Breast epithelium (tissue), 4 donors: Measurements from ENCODE around the gene SLC39A13. TPM values are rescaled to one million over a fixed set of nuclear protein-coding genes. Genes with fewer than 3 reads are reported as not detected.

ENCODE experiments used
- DNase-seq, 2 donors: peaks; one replicate each; pipeline ENCODE4 v3.0.0-alpha.2; 2019; ENCODE audit warnings: low spot score in 2 of 2
- H3K27ac ChIP-seq, 2 donors: fragments of 200-600 bp; sonication (generic) in 1 of 2; one replicate each; pipeline ENCODE4 v1.5.1; 2016 to 2019; ENCODE audit warnings: mild to moderate bottlenecking in 1 of 2
- H3K27me3 ChIP-seq, 2 donors: fragments of 200-600 bp; sonication (generic) in 1 of 2; one replicate each; pipeline versions ENCODE4 v1.5.1 to v1.6.0; 2017 to 2019; ENCODE audit warnings: control low read depth in 1 of 2, mild to moderate bottlenecking in 1 of 2
- H3K36me3 ChIP-seq: fragments of 200-600 bp; one replicate; pipeline ENCODE4 v1.5.1; 2019
- H3K4me1 ChIP-seq, 2 donors: fragments of 200-600 bp; sonication (generic); one replicate each; pipeline ENCODE4 v1.5.1; 2016 to 2019; ENCODE audit warnings: control low read depth in 1 of 2
- H3K4me3 ChIP-seq, 3 donors: fragments of 200-600 bp; sonication (generic); 1 replicate in 2 of 3; 2 replicates in 1 of 3; pipeline ENCODE4 v1.5.1; 2016 to 2019; ENCODE audit warnings: mild to moderate bottlenecking in 3 of 3, moderate library complexity in 2 of 3
- H3K9me3 ChIP-seq, 2 donors: fragments of 200-600 bp; sonication (generic) in 1 of 2; one replicate each; pipeline ENCODE4 v1.5.1; 2016 to 2019; ENCODE audit warnings: control low read depth in 1 of 2
- CTCF ChIP-seq, 3 donors: fragments of 450-650 bp; IDR thresholded peaks; one replicate each; pipeline ENCODE4 v1.5.1; 2016 to 2017; ENCODE audit warnings: antibody characterized with exemption in 3 of 3, mild to moderate bottlenecking in 3 of 3, moderate library complexity in 3 of 3
- POLR2A ChIP-seq: fragments of 450-650 bp; IDR thresholded peaks from one replicate; pipeline ENCODE4 v1.6.1; 2016; ENCODE audit warnings: antibody characterized with exemption, mild to moderate bottlenecking, moderate library complexity
- POLR2AphosphoS5 ChIP-seq, 3 donors: sonication (generic); formaldehyde crosslinking; IDR thresholded peaks; one replicate each; pipeline ENCODE4 v1.6.1; 2017; ENCODE audit warnings: antibody characterized with exemption in 3 of 3
- intact Hi-C: fragments of 100-400 bp; cut with DNase I; formaldehyde crosslinking; loops from one replicate; pipeline ENCODE4 v1.15.1; 2023; ENCODE audit warnings: low total_unique reads
- total RNA-seq, 3 donors: library from RNA; depleted of rRNA; stranded (reverse); fragments of >200 nt; gene quantifications; one replicate each; pipeline ENCODE4 v1.1.0, GENCODE V29; 2016

The SLC39A13 gene
- total RNA-seq, 3 donors from 2014 or later: 42.9 to 58.1 (median 52.8) TPM

GRCh38 chr11:47426062-47426956 lies 17.9 kb downstream of the SLC39A13 start, which contains the start of gene PSMC3:
TSS of gene PSMC3 (minus strand) at chr11:47426439. CDS start at chr11:47426279, 160 bp downstream.
- no peaks in the 10 kb centered on the region for H3K36me3 ChIP-seq
- peak; percentile 98 to 99 for DNase-seq
- H3K4me3 ChIP-seq: peak within 1 kb of the TSS; percentile 84 to 95 (median 91)
- no peaks in the 10 kb centered on the region for H3K9me3 ChIP-seq
- intact Hi-C loops: no loop called here
- H3K4me1 ChIP-seq: peaks cover 4 to 9% of the 10 kb centered on the region in 2 donors
- peak within 1 kb of the TSS; percentile 94 to 96 for H3K27ac ChIP-seq
- no peaks in the 10 kb centered on the region for H3K27me3 ChIP-seq
- TF ChIP-seq POLR2A: peak; percentile 74
- TF ChIP-seq POLR2AphosphoS5 (IDR thresholded peaks at IDR 0.05): peak; percentile 57 to 92 (median 78)
- no peak for TF ChIP-seq CTCF (IDR thresholded peaks at IDR 0.05)

- intact Hi-C loops: no loop called here
- no peaks in the 10 kb centered on the region for H3K36me3 ChIP-seq
- TF ChIP-seq POLR2AphosphoS5 (IDR thresholded peaks at IDR 0.05): no peak
- TF ChIP-seq CTCF (IDR thresholded peaks at IDR 0.05): no peak
- no peak for TF ChIP-seq POLR2A
- H3K27ac ChIP-seq: no peak overlapping the region
- no peak for DNase-seq
- H3K4me1 ChIP-seq: peaks cover 0 to 2% of the 10 kb centered on the region in 2 donors
- no peaks in the 10 kb centered on the region for H3K9me3 ChIP-seq
- no peak overlapping the region for H3K4me3 ChIP-seq
- no peaks in the 10 kb centered on the region for H3K27me3 ChIP-seq
Observed at GRCh38 chr11:47430524-47430923, 22.1 kb downstream of the SLC39A13 start.

GRCh38 chr11:47431356-47432083 lies 23.1 kb downstream of the SLC39A13 start:
- DNase-seq: no peak
- Histone ChIP-seq H3K27ac (no peak overlapping the region), H3K9me3 (no peaks in the 10 kb centered on the region), H3K4me3 (no peak overlapping the region), H3K4me1 (no peaks in the 10 kb centered on the region), H3K36me3 (no peaks in the 10 kb centered on the region), H3K27me3 (no peaks in the 10 kb centered on the region)
- intact Hi-C loops: no loop called here
- TF ChIP-seq POLR2A (no peak), POLR2AphosphoS5 (IDR thresholded peaks at IDR 0.05) (no peak), CTCF (IDR thresholded peaks at IDR 0.05) (no peak)

GRCh38 chr11:47433157-47433556 lies 24.8 kb downstream of the SLC39A13 start:
- Histone ChIP-seq H3K27ac (no peak overlapping the region), H3K9me3 (no peaks in the 10 kb centered on the region), H3K4me1 (no peaks in the 10 kb centered on the region), H3K36me3 (no peaks in the 10 kb centered on the region), H3K4me3 (no peak overlapping the region), H3K27me3 (no peaks in the 10 kb centered on the region)
- no peak for DNase-seq
- no peak for TF ChIP-seq POLR2A
- no peak for TF ChIP-seq CTCF (IDR thresholded peaks at IDR 0.05)
- TF ChIP-seq POLR2AphosphoS5 (IDR thresholded peaks at IDR 0.05): no peak
- intact Hi-C loops: no loop called here
